Inflammatory macrophage (primary cell): ENCODE results near the gene ZNF474.

Experiments
- DNase-seq, 2 donors: peaks; one replicate each; pipeline ENCODE4 v3.0.0-alpha.2; 2020 to 2022

The ZNF474 gene

DNA sequence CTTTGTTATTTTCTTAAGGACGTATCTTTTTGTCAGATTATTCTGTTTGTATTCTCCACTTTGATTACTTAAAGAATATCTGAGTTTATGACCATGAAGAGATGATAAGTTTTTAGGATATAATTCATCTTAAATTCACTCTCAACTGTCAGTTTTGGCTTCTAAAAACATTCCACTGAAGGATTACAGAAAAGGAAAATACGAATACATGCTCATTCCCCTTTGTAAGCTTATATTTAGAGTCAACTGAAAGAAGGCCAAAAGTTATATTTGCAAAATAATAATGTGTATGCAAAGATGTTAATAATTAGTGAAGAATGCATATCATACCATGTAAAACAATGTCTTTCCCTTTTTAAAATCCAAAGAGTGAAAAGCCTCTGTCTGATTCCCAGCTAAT is 52.5 kb downstream of the ZNF474 start:
- no peak for DNase-seq

GRCh38 chr5:122182491-122182921 is 53.2 kb downstream of the ZNF474 start:
- no peak for DNase-seq

GRCh38 chr5:122183098-122183787 is 53.9 kb downstream of the ZNF474 start:
- DNase-seq = no peak

DNA sequence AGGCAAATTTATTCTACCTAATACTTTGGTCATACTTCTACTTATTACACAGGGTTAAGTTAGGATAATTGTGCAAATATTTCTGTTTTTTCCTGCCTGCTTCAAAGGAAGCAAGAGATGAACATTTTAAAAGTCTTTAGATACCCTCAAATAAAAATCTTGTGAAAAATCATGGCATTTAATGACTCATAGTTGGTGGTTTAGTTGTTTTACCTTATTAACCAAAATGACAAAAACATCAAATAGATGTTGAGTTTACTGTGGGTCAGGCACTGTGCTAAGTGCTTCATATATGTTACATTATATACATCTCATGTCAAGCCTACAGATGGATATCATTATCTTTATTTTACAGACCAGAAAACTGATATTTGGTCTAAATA is 54.4 kb downstream of the ZNF474 start:
- no peak for DNase-seq

GRCh38 chr5:122184676-122185255 is 55.4 kb downstream of the ZNF474 start:
- DNase-seq = no peak

DNA sequence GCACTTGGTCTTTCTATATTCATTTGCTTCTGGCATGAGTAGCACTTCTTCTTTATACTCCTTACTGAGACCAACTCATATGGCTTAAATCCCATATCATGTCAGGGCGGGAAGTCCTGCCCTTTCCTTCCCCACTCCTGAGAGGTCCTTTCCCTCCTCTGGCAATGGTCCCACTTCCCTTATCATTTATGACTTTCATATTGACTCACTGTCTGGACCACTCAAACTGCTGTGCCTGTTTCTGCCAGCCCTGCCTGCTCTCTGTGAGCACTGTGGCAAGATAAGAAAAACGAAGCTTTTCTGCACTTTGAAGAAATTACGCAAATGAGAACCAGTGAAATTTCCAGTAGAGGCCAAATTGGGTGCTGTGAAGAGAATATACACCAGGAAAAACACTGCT is 58.1 kb downstream of the ZNF474 start:
- no peak for DNase-seq

GRCh38 chr5:122190156-122190555 is 60.8 kb downstream of the ZNF474 start:
- DNase-seq = no peak

- peak; percentile 56 to 66 for DNase-seq
Observed at GRCh38 chr5:122192497-122193496, 63.5 kb downstream of the ZNF474 start.

- DNase-seq = peak; percentile 17 to 60
Observed at GRCh38 chr5:122195802-122196394, 66.6 kb downstream of the ZNF474 start.

DNA sequence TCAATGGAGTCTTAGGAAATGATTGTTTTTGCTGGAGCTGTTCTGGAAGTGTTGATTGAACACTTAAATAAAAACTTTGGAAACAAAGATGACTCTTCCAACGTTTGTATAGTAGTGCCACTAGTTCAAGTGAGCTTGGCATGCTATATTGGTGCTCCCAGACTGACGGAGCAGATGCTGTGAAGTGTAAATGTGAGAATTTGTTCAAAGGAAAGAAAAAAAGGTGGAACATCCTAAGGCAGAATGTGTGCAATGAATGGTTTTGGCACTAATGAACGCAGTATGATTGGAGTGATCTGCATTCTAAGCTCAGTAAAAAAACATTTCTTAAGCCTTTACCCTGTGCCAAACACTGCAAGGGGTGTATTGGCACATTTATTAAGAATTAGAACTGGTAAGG is 69.8 kb downstream of the ZNF474 start:
- DNase-seq = no peak

GRCh38 chr5:122200450-122200849 is 71.1 kb downstream of the ZNF474 start:
- no peak for DNase-seq

DNA sequence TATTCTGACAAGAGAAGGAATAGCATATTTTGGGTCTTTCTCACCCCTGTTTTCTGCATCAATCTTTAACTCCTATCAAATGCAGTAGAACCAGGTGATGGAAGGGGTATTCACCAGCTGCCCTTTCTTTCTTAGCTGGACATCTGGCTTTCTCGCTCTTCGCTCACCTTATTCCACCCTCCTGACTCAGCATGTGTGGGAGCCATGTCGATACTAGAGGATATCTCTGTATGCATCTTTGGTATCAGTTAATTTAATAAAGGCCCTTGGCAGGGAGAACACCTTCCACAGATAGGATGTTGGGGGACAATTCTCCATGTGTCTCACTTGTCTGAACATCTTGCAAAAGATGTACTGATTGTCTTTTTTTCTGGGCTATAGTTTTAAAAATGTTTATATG is 71.5 kb downstream of the ZNF474 start:
- DNase-seq = no peak

DNA sequence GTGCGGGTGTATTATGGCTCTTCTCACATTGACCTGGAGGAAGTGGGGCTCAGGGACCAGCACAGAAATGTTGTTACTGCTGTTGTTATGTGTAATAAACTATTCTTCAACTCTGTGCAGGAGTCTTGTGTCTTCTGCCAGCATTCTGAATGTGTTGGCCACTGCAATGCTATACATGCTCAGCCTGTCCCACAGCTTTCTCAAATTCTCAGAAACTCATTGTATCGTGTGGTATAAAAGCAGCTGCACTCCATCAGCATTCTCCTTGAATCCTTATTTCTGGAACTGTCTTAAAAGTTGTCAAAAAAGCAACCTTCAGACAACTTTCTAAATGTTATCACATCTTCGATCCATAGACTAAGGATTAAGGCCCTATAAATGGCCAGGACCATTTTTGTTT is 72.0 kb downstream of the ZNF474 start:
- DNase-seq = no peak

DNA sequence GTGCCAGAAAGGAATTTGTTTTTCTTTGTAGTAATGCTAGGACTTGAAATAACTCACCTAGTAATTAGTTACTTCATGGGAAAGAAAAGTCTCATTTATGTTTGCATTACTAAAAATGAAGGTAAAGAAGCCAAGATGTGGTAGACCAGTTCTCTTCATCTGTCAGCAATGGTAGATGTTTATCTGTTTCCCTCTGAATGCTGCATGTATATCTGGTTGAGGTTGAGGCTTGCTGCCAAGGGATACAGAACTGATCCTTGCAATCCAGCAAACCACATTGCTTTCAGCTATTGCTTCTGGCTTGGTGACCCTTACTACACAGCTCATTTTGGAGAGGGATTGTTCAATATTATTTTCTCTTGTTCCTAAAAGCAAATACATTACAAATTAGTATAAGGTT is 73.6 kb downstream of the ZNF474 start:
- DNase-seq = no peak
